Measurements from ENCODE around the gene SLC18A2.

SLC18A2 gene

DNA sequence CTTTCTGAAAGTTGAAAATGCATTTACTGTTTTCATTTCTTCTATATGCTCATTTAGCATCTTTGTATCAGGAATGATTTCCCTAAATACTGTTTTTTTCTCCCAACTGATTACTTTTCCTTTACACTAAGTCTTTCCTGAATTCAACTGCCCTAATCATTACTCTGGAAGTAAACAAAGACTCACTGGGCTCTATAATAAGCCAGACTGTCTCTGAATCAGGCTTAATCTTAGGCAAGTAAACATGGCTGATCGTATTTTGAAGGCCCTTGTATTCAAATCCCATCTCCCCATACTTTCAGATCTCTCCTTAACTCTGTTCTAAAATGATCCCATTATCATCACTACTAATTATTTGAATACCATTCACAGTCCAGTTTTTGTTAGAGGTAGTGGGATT lies 72.7 kb downstream of the SLC18A2 start:
- DNase-seq (ENCODE audit: low read depth in 3 of 3) = no peak

GRCh38 chr10:117316701-117317100 lies 75.8 kb downstream of the SLC18A2 start:
- no peak for DNase-seq (ENCODE audit: low read depth in 3 of 3)

GRCh38 chr10:117318909-117319308 lies 78.0 kb downstream of the SLC18A2 start:
- DNase-seq (ENCODE audit: low read depth in 3 of 3) = no peak

DNA sequence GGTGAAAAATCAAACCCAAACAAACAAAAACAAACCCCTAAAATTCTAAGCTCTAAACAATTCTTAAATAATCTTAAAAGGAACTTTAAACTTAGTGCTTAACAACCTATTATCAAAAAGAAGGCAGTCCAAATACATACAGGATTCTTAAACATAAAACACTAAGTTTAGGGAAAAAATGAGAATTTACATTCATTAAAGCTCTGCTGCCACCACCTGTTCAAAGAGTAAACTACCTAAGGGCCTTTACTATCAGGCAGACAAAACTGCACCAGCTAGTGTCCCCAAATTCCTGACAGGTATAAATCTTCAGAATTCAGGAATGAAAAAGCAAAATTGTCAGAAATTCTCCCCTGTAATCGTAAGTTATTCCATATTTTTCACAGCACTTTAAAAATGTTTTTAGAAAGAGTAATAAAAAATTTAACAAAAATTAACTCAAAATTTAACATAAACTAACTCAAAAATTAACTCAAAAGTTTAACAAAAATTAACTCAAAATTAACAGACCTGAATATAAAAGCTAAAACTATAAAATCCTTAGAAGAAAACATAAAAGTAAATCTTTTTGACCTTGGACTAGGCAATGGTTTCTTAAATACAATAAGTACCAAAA lies 79.2 kb downstream of the SLC18A2 start:
- DNase-seq (ENCODE audit: low read depth in 3 of 3) = no peak

DNA sequence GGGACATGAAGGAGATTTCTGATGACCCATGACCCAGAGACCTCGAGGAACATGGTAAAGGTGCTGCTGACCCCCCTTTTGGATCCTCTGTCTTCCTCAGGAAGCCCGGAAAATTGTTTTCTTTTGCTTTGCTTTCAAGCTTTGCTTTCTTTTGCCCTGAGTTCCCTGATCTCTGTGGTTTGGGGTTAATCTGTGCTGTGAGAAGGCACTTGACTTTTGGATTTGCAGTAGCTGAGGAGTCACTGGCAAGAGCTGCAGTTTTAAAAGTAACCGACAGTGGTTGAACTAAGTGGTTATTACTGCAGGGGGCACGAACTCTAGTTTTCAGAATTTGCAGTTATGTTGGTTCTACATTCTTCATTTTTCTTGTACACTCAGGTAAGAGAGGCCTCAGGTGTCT lies 81.3 kb downstream of the SLC18A2 start:
- no peak for DNase-seq (ENCODE audit: low read depth in 3 of 3)

- no peak for DNase-seq (ENCODE audit: low read depth in 3 of 3)
Measured at GRCh38 chr10:117324367-117324766, 83.5 kb downstream of the SLC18A2 start.

- DNase-seq (ENCODE audit: low read depth in 3 of 3) = no peak
Measured at GRCh38 chr10:117327262-117327661, 86.3 kb downstream of the SLC18A2 start.
